Measurements from ENCODE around the gene ADORA1.

ADORA1 gene

GRCh38 chr1:203091761-203092330, 35.7 kb upstream of the ADORA1 start:
- no peak overlapping the region for H3K27ac ChIP-seq
- H3K4me3 ChIP-seq = no peak overlapping the region

- H3K4me3 ChIP-seq = no peak overlapping the region
- no peak overlapping the region for H3K27ac ChIP-seq
Observed at GRCh38 chr1:203093754-203094410, 33.6 kb upstream of the ADORA1 start.

GRCh38 chr1:203095061-203095690, 32.4 kb upstream of the ADORA1 start:
- H3K27ac ChIP-seq = no peak overlapping the region
- no peak overlapping the region for H3K4me3 ChIP-seq

- no peak overlapping the region for H3K27ac ChIP-seq
- no peak overlapping the region for H3K4me3 ChIP-seq
Observed at GRCh38 chr1:203096566-203096965, 31.0 kb upstream of the ADORA1 start.

GRCh38 chr1:203097001-203097400, 30.5 kb upstream of the ADORA1 start:
- Histone ChIP-seq H3K27ac (no peak overlapping the region), H3K4me3 (no peak overlapping the region)

GRCh38 chr1:203098445-203098844, 29.1 kb upstream of the ADORA1 start:
- Histone ChIP-seq H3K27ac (no peak overlapping the region), H3K4me3 (no peak overlapping the region)

GRCh38 chr1:203098914-203099520, 28.5 kb upstream of the ADORA1 start:
- Histone ChIP-seq H3K4me3 (no peak overlapping the region), H3K27ac (no peak overlapping the region)

- Histone ChIP-seq H3K27ac (no peak overlapping the region), H3K4me3 (no peak overlapping the region)
Observed at GRCh38 chr1:203099805-203100515, 27.6 kb upstream of the ADORA1 start.

GRCh38 chr1:203100516-203100869, 27.0 kb upstream of the ADORA1 start:
- no peak overlapping the region for H3K27ac ChIP-seq
- no peak overlapping the region for H3K4me3 ChIP-seq

- H3K4me3 ChIP-seq = no peak overlapping the region
- no peak overlapping the region for H3K27ac ChIP-seq
Observed at GRCh38 chr1:203101813-203102634, 25.5 kb upstream of the ADORA1 start.

GRCh38 chr1:203103216-203103615, 24.3 kb upstream of the ADORA1 start:
- H3K4me3 ChIP-seq = no peak overlapping the region
- no peak overlapping the region for H3K27ac ChIP-seq

- no peak overlapping the region for H3K4me3 ChIP-seq
- H3K27ac ChIP-seq = no peak overlapping the region
Observed at GRCh38 chr1:203103829-203104495, 23.6 kb upstream of the ADORA1 start.

- no peak overlapping the region for H3K4me3 ChIP-seq
- H3K27ac ChIP-seq = no peak overlapping the region
Observed at GRCh38 chr1:203104789-203105390, 22.6 kb upstream of the ADORA1 start.

GRCh38 chr1:203112475-203112874, 15.1 kb upstream of the ADORA1 start:
- Histone ChIP-seq H3K27ac (no peak overlapping the region), H3K4me3 (no peak overlapping the region)

GRCh38 chr1:203113308-203113707, 14.2 kb upstream of the ADORA1 start:
- Histone ChIP-seq H3K4me3 (no peak overlapping the region), H3K27ac (no peak overlapping the region)

- H3K4me3 ChIP-seq = no peak overlapping the region
- no peak overlapping the region for H3K27ac ChIP-seq
Observed at GRCh38 chr1:203114202-203114601, 13.3 kb upstream of the ADORA1 start.

- Histone ChIP-seq H3K27ac (no peak overlapping the region), H3K4me3 (no peak overlapping the region)
Observed at GRCh38 chr1:203116091-203116820, 11.3 kb upstream of the ADORA1 start.
